ENCODE data around the gene ATXN7.

ATXN7 gene

DNA sequence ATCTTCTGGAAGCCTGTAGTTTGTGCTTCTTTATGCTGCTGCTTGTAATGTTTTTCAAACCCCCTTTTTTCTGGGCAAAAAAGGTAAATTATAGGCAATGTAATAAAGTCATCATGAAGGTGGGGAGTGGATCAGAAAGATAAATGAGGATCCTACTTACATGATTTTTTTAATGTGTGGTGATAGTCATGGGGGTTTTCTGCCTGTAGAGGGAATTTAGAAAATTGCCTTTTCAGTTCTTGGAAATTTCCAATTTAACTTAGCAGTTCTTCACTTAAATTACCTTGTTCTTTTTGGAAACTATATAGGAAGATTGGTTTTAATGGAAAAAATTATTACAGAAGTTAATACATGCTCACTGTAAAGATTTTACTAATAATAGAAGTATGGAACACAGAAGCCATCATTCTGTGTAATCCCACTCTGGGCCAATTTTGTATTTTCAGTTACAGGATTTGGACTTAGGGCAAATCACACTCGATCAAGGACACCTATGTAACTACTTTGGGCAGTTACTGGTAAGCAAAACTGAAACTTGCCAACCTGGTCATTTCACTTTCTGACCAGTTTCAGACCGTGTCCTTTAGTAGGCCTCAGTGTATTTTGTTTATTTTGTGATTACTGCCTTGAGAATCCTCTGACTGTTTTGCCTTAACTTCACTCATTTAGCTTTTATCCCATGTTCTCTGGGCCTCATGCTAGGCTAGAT, 59.0 kb downstream of the ATXN7 start:
- TF ChIP-seq, protein P1, sequence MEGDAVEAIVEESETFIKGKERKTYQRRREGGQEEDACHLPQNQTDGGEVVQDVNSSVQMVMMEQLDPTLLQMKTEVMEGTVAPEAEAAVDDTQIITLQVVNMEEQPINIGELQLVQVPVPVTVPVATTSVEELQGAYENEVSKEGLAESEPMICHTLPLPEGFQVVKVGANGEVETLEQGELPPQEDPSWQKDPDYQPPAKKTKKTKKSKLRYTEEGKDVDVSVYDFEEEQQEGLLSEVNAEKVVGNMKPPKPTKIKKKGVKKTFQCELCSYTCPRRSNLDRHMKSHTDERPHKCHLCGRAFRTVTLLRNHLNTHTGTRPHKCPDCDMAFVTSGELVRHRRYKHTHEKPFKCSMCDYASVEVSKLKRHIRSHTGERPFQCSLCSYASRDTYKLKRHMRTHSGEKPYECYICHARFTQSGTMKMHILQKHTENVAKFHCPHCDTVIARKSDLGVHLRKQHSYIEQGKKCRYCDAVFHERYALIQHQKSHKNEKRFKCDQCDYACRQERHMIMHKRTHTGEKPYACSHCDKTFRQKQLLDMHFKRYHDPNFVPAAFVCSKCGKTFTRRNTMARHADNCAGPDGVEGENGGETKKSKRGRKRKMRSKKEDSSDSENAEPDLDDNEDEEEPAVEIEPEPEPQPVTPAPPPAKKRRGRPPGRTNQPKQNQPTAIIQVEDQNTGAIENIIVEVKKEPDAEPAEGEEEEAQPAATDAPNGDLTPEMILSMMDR (conservative IDR thresholded peaks at IDR 0.05; ENCODE audit: low read length), result no peak
- no peak overlapping the region for H3K4me3 ChIP-seq (ENCODE audit: low read length)
- DNase-seq (ENCODE audit: low read depth), result no peak

DNA sequence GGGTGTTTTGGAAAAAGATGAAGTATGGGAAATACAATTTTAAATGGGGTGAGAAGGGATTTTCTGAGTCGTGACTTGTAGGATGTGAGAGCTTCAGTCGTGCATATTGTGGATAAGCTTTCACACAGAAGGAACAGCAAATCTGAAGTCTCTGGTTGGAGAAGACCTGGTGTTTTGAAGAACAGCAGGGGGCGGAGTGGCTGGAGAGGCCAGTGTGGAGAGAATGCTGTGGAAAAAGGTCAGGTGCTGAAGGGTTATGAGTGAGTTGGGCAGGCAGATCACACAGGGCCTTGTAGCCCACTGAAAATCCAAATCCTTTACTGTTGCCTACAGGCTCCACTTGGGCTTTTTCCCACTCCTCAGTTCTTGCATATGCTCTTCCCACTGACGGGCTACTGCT, 62.6 kb downstream of the ATXN7 start:
- TF ChIP-seq, protein P1 (conservative IDR thresholded peaks at IDR 0.05; ENCODE audit: low read length), result no peak
- DNase-seq (ENCODE audit: low read depth), result no peak
- no peak overlapping the region for H3K4me3 ChIP-seq (ENCODE audit: low read length)

DNA sequence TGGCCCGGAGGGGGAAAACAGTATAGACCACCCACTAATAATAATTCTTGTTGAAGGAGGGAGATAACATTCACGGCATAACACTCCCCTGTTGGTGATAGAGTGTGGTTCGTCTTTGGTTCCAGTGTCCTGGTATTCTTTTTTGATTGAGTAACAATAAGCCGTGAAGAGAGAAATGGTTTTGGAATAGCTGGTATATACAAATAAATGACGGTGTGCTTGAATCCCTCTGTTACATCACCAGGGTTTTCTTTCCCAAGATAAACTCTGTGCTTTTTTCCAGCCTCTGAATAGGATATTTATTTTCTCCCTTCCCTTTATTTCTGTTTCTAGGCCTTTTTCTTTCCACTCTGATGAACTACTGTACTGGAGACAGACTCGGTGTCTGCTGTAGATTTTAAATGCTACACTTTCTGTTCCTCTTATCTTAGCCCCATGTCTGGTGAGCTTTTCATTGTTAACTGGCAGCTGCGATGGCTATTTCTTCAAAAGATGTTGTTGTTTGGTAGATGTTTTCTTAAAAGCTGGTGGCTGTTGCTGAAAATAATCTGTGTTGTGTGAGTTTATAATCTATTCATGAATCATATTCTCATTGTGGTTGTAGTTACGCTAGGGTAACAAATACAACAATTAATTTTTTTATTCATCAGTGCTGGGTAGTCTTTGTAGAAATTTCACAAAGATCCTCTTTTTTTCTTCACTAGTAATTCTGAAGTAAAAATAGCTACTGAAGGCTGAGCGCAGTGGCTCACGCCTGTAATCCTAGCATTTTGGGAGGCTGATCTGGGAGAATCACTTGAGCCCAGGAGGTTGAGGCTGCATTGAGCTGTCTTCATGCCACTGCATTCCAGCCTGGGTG, 64.0 kb downstream of the ATXN7 start:
- TF ChIP-seq, protein P1 (conservative IDR thresholded peaks at IDR 0.05; ENCODE audit: low read length), result no peak
- no peak for DNase-seq (ENCODE audit: low read depth)
- H3K4me3 ChIP-seq (ENCODE audit: low read length), result no peak overlapping the region

DNA sequence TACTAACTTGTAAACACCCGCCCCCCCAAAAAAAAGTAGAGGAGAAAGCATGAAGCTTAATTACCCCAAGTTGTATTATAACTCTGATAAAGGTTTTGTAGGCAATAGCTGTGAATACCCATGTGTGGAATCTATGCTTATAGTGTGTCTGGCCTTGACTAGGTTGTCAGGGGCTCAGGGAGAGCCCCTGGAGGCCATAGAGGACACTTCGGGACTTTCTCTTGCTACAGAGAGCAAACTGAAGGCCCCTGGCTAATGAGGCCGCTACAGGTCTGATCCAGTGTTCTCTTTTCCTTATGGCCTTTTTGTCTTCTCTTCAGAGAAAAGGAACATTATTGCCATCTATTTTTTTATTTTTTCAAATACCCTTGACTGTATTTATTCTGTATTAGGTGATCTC, 67.6 kb downstream of the ATXN7 start:
- no peak for DNase-seq (ENCODE audit: low read depth)
- no peak overlapping the region for H3K4me3 ChIP-seq (ENCODE audit: low read length)

DNA sequence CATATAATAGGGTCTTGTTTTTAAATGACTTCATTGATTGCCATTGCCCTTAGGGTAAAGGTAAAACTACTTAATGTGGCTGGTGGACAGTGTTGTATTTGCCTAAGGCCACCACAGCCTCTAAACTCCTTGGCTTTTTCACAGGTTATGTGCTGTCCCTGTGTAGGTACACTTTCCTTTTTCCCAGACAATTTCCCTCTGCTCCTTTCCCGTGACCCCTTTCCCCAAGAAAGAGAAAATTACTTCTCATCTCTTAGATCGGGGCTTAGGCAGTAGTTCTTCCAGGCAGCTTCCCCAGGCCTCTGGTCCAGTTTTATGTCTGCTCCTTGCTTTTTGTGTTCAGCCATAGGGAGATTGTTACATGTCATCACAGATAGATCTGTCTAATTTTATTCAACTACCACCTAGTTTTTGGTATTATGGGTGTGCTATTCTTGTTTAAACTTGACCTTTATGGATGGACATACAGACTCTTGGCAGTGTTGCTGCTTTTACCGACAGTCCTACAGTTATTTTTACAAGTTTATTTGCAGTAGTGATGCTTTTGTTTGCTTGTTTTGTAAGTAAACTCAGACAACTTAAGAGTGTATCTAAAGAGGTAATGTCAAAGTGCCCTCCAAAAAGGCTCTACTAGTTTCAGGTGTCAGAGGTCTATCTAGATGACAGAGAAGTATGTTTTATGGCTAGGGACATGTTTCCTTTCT, 69.0 kb downstream of the ATXN7 start:
- TF ChIP-seq, protein P1 (conservative IDR thresholded peaks at IDR 0.05; ENCODE audit: low read length), result no peak
- DNase-seq (ENCODE audit: low read depth), result no peak
- H3K4me3 ChIP-seq (ENCODE audit: low read length), result no peak overlapping the region

More for the DNA sequence above, 67.6 kb downstream of the ATXN7 start:
- TF ChIP-seq, protein P1 (conservative IDR thresholded peaks at IDR 0.05; ENCODE audit: low read length), result no peak

DNA sequence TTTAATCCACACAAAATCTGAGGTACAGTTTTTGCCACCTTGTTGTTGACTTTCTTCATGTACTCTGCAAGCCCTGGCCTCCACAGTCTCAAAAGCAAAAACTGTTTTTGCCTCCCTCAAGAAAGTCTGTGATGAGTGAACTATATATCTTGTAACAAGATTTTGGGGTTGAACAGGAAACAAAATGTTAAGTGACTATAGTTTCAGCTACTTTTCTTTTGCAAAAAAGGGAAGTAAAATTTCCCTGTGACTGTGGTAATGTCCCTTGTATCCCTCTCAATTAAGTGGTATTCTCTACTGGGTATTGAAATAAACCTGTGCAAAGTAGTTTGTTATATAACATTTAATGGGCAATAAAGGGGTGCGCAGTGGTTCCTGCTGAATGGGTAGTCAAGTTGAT, 69.8 kb downstream of the ATXN7 start:
- no peak overlapping the region for H3K4me3 ChIP-seq (ENCODE audit: low read length)
- DNase-seq (ENCODE audit: low read depth), result no peak
- TF ChIP-seq, protein P1 (conservative IDR thresholded peaks at IDR 0.05; ENCODE audit: low read length), result no peak

Data from AG10803 (cell line).